HG03103 (cell line): ENCODE results near the gene TRMT1L.

ENCODE experiments used
- ATAC-seq: cut with Tn5 transposase; IDR thresholded peaks from one replicate; pipeline ENCODE4 v1.9.1; 2021; ENCODE audit warnings: low read depth; ENCODE audit not compliant: unreplicated experiment

The TRMT1L gene

GRCh38 chr1:185132534-185132933 is 24.2 kb downstream of the TRMT1L start:
- ATAC-seq: no peak

- ATAC-seq: no peak
These were observed 27.0 kb downstream of the TRMT1L start for GRCh38 chr1:185129708-185130107.

GRCh38 chr1:185112356-185112755 is 44.4 kb downstream of the TRMT1L start:
- no peak for ATAC-seq

DNA sequence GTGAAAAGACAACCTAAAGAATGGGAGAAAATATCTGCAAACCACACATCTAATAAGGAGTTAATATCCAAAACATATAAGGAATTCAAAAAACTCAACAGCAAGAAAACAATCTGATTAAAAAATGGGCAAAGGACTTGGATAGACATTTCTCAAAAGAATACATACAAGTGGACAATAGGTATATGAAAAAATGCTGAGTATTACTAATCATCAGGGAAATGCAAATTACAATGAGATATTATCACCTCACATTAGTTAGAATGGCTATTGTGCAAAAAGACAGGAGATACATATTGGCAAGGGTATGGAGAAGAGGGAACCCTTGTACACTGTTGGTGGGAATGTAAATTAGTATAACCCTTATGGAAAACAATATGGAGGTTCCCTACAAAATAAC is 44.9 kb downstream of the TRMT1L start:
- ATAC-seq: no peak

GRCh38 chr1:185110145-185110544 is 46.6 kb downstream of the TRMT1L start:
- no peak for ATAC-seq

DNA sequence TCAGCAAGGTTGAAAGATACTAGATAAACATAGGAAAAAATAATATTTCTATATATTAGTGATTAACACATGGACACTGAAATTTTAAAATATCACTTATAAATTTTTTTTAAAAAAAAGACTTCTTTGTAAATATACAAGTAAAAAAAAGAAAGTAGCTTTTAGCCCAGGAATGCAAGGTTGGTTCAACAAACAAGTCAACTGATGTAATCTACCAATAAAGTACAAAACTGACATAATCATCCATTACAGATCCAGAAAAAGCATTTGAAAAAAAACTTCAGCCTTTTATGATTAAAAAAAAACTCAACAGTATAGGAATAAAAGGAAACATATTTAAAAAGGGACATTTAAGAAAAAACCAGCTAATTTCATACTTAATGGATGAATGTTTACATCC is 48.4 kb downstream of the TRMT1L start:
- ATAC-seq: no peak

DNA sequence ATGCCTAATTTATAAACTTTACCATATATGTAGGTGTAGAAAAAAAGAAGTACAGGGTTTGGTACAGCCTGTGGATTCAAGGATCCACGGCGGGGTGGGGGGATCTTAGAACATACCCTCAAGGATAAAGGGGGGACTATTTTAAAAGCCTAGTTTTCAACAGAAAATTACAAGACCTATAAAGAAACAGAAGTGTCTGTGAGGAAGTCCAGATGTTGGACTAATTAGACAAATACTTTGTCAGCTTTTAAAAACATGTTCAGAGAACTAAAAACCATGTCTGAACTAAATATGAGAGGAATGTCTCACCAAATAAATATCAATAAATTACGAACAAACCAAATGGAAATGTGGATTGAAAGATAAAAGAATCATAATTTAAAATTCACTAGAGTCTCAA is 51.6 kb downstream of the TRMT1L start:
- no peak for ATAC-seq

- no peak for ATAC-seq
These were observed 52.7 kb downstream of the TRMT1L start for GRCh38 chr1:185104083-185104482.

DNA sequence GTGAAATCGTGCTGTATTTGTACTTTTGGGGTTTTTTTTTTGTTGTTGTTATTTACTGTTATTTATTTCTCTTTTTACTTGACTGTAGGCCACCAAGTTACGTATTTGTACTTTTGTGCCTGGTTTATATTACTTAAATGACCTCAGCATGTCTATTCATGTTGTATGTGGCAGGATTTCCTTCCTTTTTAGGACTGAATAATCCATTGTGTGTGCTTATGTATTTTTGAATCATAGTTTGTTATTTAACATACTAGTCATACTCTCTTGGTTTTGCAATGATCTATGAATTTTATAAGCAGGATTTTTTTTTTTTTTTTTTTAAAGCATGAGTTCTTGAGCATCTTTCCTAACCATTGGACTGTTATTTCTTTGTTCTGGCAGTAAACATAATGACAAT is 60.2 kb downstream of the TRMT1L start:
- ATAC-seq: no peak

DNA sequence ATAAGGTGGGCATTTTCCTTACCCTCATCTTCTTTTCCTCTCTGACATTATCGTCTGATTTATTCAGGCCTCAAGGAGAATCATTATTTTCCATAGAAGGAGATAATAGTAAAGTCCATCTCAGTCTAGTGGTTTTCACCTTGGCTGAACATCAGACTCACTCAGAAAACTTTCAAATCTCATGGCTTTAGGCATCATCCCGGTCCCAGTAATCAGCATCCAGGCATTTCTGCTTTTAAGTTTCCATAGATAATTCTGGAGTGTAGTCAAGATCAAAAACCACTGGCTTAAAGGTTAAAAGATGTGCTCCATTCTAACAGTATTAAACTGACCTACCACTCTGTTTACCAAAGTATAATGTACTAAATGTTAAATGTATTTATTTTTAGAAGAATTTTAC is 62.0 kb downstream of the TRMT1L start:
- no peak for ATAC-seq

DNA sequence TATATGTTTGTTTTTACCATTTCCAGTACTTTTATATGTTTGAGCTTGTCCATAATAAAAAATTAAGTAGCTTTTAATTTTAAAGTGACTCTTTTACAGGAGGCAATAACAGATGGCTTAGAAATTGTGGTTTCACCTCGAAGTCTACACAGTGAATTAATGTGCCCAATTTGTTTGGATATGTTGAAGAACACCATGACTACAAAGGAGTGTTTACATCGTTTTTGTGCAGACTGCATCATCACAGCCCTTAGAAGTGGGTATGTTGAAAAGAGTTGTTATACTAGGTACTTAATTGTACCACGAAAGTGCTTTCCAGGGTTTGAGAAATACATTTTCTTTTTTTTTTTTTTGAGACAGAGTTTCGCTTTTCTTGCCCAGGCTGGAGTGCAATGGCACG is 65.3 kb downstream of the TRMT1L start:
- ATAC-seq: no peak

DNA sequence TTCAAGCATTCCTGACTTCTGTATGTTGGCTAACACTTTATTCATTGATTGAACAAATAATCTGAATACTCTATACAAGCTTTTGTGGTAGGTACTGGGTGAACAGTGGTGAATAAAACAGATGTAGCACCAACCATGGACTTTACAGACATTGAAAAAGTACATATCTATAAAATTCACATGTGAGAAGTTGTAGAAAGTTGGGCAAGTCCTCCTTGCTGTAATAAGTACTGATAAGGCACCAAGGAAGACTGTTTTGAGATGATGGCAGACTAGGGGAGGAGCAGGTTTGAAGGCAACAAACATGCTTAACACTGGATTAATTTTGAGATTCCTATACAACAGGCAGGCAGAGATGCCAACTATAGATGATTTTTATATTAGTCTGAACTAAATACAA is 69.0 kb downstream of the TRMT1L start:
- ATAC-seq: no peak

- ATAC-seq: no peak
These were observed 69.7 kb downstream of the TRMT1L start for GRCh38 chr1:185087101-185087500.

- no peak for ATAC-seq
These were observed 72.9 kb downstream of the TRMT1L start for GRCh38 chr1:185083818-185084217.

- ATAC-seq: no peak
These were observed 76.3 kb downstream of the TRMT1L start for GRCh38 chr1:185080422-185080821.

- ATAC-seq: no peak
These were observed 79.4 kb downstream of the TRMT1L start for GRCh38 chr1:185077374-185077773.

GRCh38 chr1:185075476-185075875 is 81.3 kb downstream of the TRMT1L start:
- no peak for ATAC-seq

GRCh38 chr1:185074307-185074706 is 82.4 kb downstream of the TRMT1L start:
- ATAC-seq: no peak

GRCh38 chr1:185073725-185074124 is 83.0 kb downstream of the TRMT1L start:
- ATAC-seq: no peak

DNA sequence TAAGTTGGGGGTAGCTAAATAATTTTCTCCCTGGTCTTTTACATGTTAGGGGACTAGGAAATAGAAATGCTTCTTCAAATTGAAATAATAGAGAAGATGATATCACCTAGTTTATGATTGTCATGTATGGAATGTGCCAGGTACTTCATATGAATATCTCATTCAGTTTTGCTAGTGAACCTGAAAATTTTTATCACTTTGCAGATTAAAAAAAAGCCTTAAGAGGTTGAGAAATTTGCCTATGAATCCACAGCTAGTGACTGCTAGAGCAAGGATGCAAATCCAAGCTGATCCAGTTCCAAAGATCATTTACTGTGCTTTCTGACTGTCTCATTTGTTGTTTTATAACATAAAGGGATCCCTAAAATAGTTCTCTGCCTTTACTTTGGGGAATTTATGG is 86.7 kb downstream of the TRMT1L start:
- ATAC-seq: no peak

GRCh38 chr1:185069202-185069772 is 87.5 kb downstream of the TRMT1L start:
- no peak for ATAC-seq

DNA sequence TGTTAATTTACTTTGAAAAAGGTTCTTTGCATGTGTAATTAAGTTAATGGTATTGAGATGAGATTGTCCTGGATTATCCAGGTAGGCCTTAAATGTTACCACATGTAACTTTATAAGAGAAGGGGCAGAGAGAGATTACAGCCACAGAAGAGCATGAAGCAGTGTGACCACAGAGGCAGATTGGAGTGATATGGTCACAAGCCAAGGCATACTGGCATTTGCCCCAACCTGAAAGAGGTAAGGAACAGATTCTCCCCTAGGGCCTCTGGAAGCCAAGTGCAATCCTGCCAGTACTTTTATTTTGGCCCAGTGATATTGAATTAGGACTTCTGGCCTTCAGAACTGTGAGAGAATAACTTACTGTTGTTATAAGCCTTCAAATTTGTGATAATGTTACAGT is 88.4 kb downstream of the TRMT1L start:
- no peak for ATAC-seq
